ENCODE data around the gene PTPN14.

Gene PTPN14

GRCh38 chr1:214454569-214455396, 96.6 kb downstream of the PTPN14 start:
- DNase-seq (ENCODE audit: low read depth in 2 of 2) = no peak

- no peak for DNase-seq (ENCODE audit: low read depth in 2 of 2)
Measured at GRCh38 chr1:214453109-214453722, 98.2 kb downstream of the PTPN14 start.

DNA sequence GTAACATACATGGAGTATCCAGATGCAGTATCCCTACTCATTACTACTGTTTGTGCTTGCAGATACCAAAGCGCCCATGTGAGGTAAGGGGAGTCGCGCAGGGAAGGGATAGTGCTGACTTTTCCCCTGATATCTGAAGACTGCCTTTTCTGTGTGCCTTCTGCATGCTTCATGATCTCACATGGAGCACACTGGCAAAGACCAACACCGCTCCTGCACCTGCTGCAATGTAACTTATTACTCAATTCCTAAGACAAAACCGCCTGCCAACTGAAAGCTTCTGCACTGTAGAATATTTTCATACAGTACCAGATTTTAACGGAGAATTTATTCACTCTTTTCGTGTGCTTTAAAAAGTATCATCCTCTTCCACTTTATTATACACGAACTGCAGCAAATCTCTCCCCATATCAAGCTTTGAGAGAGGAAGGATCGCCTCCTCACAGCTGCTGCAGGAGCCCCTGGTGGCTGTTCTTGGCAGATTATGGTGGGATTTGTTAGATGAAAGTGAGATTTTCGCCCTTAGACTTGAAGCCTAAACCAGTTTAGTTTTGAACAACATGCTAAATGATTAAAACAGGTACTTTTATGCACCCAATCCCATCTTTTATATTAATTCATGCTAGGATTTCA, 99.1 kb downstream of the PTPN14 start:
- no peak for DNase-seq (ENCODE audit: low read depth in 2 of 2)

- no peak for DNase-seq (ENCODE audit: low read depth in 2 of 2)
Measured at GRCh38 chr1:214451596-214451995, 99.8 kb downstream of the PTPN14 start.

- no peak for DNase-seq (ENCODE audit: low read depth in 2 of 2)
Measured at GRCh38 chr1:214449371-214449770, 102.0 kb downstream of the PTPN14 start.

DNA sequence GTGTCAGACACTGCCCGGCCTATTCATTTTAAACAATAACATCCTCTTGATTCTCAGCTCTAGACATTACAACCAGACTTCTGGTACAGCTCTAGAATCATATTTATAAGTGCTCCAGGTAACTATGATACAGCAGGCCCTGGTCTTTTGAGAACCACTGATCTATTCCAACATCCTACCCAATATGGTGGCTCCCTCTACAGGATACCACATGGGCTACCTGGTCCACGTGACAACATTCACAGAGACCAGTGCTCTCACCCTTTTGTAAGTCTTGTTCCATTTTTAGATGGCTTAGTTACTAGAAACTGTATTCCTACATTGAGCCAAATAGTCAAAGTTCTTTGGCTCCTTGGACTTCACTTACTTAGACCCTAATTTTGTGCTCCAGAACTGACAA, 102.9 kb downstream of the PTPN14 start:
- DNase-seq (ENCODE audit: low read depth in 2 of 2) = no peak

GRCh38 chr1:214447557-214447871, 103.9 kb downstream of the PTPN14 start:
- DNase-seq (ENCODE audit: low read depth in 2 of 2) = no peak

DNA sequence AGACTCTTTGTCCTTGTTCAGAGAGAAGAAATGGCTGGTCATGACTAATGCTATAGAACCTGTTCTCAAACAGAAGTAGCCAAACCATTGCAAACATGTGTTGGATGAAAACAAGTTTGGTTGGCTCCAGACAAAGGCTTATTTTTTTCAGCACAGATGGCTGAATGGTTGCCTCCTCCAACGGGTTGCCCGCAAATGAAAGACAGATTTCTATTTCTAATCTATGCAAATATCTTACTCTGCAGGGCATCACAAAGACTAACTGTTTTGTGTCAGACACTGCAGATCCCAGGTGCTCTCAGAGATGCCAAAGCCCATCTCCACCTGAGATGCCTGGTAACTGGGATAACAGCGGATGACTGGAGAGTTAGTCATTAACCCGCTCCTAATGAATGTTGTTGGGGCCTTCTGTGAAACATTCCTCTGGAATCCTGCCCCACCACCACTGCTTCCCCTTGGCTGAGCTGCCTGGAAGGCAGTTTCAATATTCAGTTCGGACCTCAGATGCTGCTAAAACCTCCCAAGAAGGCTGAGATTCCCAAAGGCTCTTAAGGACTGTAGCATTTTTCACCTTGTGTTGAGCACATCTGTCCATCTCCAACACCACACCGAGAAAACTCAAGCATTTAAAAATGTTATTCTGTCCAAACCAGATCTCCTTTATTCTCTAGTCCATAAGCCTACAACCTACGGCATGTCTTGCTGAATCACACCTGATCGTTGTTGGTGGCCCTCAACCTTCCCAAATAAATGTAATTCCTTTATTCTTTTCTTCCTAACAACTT, 104.4 kb downstream of the PTPN14 start:
- DNase-seq (ENCODE audit: low read depth in 2 of 2) = no peak

DNA sequence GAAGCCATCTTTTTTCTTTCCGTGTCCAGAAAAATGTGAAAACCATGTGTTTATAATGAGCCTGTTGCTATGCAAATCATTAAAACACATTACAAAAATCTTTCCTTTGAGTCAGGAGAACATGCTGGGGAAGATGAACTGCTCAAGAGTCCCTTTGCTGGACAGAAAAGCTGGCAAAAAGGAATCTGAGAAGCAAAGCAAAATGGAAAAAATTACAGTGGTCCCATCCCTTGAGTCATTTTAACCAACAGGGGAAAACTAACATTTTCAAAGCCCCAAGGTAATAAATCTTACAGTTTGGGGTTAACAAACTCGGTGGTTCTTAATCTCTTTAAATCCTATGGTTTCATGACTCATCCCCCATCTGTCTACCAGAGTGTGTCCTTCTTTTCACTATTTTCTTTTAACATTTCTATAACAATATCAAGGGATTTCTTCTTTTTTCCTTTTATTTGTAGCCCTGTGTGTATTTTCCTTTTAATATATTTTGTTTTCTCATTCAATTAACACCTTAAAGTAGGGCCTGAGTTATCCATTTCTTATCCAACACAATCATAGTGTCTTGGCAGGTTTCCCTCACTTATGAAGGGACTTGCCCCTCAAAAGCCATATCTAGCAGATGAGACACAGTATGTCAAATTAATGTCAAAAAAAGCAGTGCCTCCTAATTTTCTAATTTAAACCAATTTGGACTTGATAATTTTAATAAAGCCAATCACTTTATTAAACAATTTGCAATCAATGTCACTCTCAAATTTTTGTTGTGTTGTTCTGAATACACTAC, 105.4 kb downstream of the PTPN14 start:
- DNase-seq (ENCODE audit: low read depth in 2 of 2) = no peak

- DNase-seq (ENCODE audit: low read depth in 2 of 2) = no peak
Measured at GRCh38 chr1:214445199-214445598, 106.2 kb downstream of the PTPN14 start.

DNA sequence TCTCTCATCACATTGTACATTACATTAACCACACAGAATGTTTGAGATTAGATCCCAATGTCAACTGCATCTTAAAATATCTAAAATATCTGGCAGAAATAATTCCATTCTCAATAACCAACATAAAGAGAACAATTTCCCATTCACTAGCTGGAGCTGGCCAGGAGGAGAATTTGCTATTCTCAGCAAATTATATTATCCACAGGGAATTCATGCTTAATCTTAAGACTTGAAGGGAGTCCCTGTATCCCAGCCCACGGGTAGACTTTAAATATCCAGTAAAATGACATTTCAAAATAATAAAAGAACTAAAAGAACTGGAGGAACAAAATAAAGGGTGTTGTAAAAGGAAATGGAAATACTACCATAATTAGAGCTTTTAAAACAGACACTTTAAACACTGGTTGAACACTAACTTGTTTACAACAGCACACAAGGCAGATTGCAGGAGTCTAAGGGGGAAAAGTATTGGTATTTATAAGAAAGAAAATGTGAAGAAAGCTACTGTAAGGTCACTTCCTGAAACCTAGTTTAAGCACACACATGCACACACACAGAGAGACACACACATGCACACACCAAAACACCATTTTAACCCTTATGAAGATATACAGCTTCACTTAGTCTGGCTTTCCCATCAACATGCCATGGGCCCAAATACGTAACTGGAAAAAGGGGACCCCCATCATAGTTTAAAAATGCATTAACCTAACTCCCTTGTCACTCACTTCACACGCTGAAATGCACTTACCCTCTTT, 107.0 kb downstream of the PTPN14 start:
- no peak for DNase-seq (ENCODE audit: low read depth in 2 of 2)

DNA sequence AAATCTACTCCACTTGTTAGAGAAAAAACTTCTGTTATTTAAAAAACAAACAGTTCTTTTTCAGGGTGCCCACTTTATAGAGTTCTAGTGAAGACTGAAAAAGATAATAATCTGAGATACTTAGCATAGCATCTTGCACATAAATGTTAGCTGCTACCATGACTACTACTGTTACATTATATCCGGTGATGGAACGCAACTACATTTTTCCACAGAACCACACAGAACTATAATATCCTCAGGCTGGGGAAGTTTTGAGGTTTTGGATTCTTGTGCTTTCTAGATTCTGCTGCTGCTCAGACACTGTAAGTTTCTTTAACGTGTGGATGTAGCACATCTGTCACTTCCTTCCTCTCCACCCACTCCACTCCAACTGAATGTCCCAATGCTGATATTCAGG, 110.3 kb downstream of the PTPN14 start:
- DNase-seq (ENCODE audit: low read depth in 2 of 2) = no peak

DNA sequence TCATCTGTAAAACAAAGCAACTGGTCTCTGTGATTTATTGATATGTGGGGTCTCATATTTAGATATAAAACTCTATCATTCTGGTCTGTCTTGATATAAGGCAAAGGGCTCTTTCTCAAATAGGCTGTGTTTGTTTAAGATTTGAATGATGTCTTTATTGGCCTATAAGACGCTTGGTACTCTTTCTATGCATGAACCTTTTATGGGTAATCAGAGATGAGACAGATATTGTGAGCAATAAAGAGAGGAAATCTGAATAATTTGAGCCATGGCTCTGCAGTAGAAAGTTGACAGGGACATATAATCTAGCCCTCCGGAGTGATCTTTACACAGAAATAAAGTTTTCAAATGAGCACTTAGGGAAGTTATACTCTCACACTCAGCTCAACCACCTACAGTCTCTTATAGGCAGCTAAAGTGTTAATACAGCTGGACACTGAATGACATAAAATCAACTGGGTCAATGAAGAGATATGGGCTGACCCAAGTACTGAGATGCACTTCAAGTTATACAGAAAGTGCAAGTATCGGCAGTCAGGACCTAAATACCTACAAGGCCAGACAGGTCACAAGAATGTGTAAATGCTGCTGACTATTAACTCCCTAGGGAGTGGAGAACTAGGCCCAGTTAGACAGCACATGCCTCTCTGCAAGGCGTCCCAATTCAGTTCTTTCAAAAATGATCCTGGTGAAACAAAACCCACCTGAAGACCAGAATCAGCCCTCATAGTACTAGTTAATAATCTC, 111.0 kb downstream of the PTPN14 start:
- DNase-seq (ENCODE audit: low read depth in 2 of 2) = no peak

GRCh38 chr1:214439352-214440119, 111.9 kb downstream of the PTPN14 start:
- DNase-seq (ENCODE audit: low read depth in 2 of 2) = no peak

- DNase-seq (ENCODE audit: low read depth in 2 of 2) = no peak
Measured at GRCh38 chr1:214438530-214438929, 112.9 kb downstream of the PTPN14 start.

DNA sequence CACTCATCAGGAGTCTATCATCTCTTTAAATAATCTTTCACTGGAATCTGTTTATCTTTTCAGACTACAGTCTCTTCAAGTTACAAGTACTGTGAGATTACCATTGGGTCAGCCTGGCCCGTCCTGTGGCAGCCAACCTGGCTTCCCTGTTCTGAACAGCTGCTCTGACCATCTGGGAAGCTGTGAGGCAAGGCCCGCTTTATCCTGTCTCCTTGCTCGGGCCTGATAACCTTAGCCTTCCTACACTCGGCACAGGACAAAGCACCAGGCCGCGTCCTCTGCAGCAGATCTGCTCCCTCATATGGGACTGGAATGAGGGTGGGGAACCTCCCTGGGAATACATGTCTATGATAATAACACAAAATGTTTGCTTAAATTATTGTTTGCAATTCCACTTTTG, 113.3 kb downstream of the PTPN14 start:
- DNase-seq (ENCODE audit: low read depth in 2 of 2) = no peak

DNA sequence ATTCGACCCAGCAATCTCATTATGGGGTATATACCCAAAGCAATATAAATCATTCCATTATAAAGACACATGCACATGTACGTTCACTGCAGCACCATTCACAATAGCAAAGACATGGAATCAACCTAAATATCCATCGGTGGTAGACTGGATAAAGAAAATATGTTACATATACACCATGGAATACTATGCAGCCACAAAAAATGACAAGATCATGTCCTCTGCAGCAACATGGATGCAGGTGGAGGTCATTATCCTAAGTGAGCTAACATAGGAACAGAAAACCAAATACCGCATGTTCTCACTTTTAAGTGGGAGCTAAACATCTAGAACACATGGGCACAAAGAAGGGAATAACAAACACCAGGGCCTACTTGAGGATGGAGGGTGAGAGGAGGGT, 115.5 kb downstream of the PTPN14 start:
- DNase-seq (ENCODE audit: low read depth in 2 of 2) = no peak

- no peak for DNase-seq (ENCODE audit: low read depth in 2 of 2)
Measured at GRCh38 chr1:214432245-214432644, 119.2 kb downstream of the PTPN14 start.

Measured in stimulated activated CD8-positive, alpha-beta memory T cell treated with anti-CD3 and anti-CD28 coated beads, Interleukin-15, amount 100 ng/mL, for 4 hours (primary cell).